HCT116 (cell line): ENCODE results near the gene EXOSC9. TPM values are rescaled to one million over a fixed set of nuclear protein-coding genes. Genes with fewer than 3 reads are reported as not detected.
A peak's percentile ranks its signal among the peaks of the same experiment; 100 is the strongest.

ENCODE experiments used
- ATAC-seq: fragments of 200-7000 bp; cut with Tn5 transposase; 2 replicates; pipeline ENCODE4 v1.9.1; 2020; ENCODE audit warnings: mild to moderate bottlenecking, moderate library complexity
- BruUV-seq: library from RNA; stranded (reverse); fragments of 400-500 nt; replicated peaks from 2 replicates; lab custom pipeline; 2021; lab: Mats Ljungman, UMichigan
- CTCF ChIA-PET: fragments of 300-600 bp; sonication (Branson Sonifier 250); formaldehyde crosslinking; loops from one replicate; lab custom pipeline; 2021; ENCODE audit warnings: antibody characterized with exemption; lab: Charles Lee
- POLR2A ChIA-PET: fragments of 300-600, 350-600 bp; sonication (Branson Sonifier 250); formaldehyde crosslinking; loops from one replicate; lab custom pipeline; 2021; ENCODE audit warnings: antibody characterized with exemption; lab: Charles Lee
- RAD21 ChIA-PET, 2 experiments: fragments of 300-600 bp; sonication (Branson Sonifier 250); formaldehyde crosslinking; loops; one replicate each; lab custom pipeline; 2023; ENCODE audit warnings: low total read pairs in 2 of 2; ENCODE audit not compliant: uncharacterized antibody in 2 of 2, unreplicated experiment in 2 of 2, low non-redundant PET in 1 of 2; lab: Charles Lee
- DNase-seq: peaks from one replicate; pipeline ENCODE4 v3.0.0-alpha.2; 2010; ENCODE audit warnings: low read depth, low spot score
- H2AFZ ChIP-seq: fragments of 200-600 bp; shearing (Covaris generic), sonication (generic); 2 replicates; pipeline ENCODE4 v1.6.1; 2017; ENCODE audit warnings: low read depth, mixed run types, mixed read lengths, antibody characterized with exemption, low read length; ENCODE audit not compliant: poor library complexity, severe bottlenecking
- H3K27ac ChIP-seq: 2 replicates; pipeline ENCODE4 v1.5.1; 2012; ENCODE audit warnings: low read depth, low read length
- H3K27me3 ChIP-seq: fragments of 200-600 bp; sonication (generic); 2 replicates; pipeline ENCODE4 v1.6.1; 2016; ENCODE audit warnings: mixed run types, low read length, mixed read lengths; ENCODE audit not compliant: insufficient read depth
- H3K36me3 ChIP-seq, 2 experiments: fragments of 200-500 bp in 1 of 2; fragments of 200-600 bp in 1 of 2; sonication (Bioruptor generic) in 1 of 2; sonication (generic) in 1 of 2; 2 replicates each; pipeline versions ENCODE4 v1.5.1 to v1.6.1; 2014 to 2016; ENCODE audit warnings: low read length in 2 of 2, inconsistent platforms in 1 of 2, mixed read lengths in 1 of 2, mixed run types in 1 of 2; ENCODE audit not compliant: insufficient read depth in 2 of 2, control insufficient read depth in 1 of 2
- H3K4me1 ChIP-seq, 2 experiments: fragments of 200-600 bp in 1 of 2; sonication (generic) in 1 of 2; 2 replicates each; pipeline versions ENCODE4 v1.5.1 to v1.6.1; 2012 to 2017; ENCODE audit warnings: low read length in 2 of 2, inconsistent platforms in 1 of 2, mild to moderate bottlenecking in 1 of 2, mixed read lengths in 1 of 2, mixed run types in 1 of 2, moderate library complexity in 1 of 2; ENCODE audit not compliant: insufficient read depth in 2 of 2, control insufficient read depth in 1 of 2
- H3K4me2 ChIP-seq: fragments of 200-600 bp; sonication (generic); 2 replicates; pipeline ENCODE4 v1.6.1; 2017; ENCODE audit warnings: mixed run types, low read length, mixed read lengths
- H3K4me3 ChIP-seq, 2 experiments: fragments of 200-600 bp in 1 of 2; sonication (generic) in 1 of 2; replicated peaks in 1 of 2; 2 replicates each; pipeline ENCODE4 v1.5.1; 2011 to 2016; ENCODE audit warnings: low read length in 2 of 2, control low read depth in 1 of 2, low read depth in 1 of 2, mild to moderate bottlenecking in 1 of 2, mixed read lengths in 1 of 2, mixed run types in 1 of 2
- H3K79me2 ChIP-seq: fragments of 200-600 bp; sonication (generic); 2 replicates; pipeline ENCODE4 v1.6.1; 2017; ENCODE audit warnings: mild to moderate bottlenecking, mixed run types, low read length, moderate library complexity, mixed read lengths; ENCODE audit not compliant: insufficient read depth
- H3K9ac ChIP-seq: fragments of 200-600 bp; sonication (generic); 2 replicates; pipeline ENCODE4 v1.6.1; 2016; ENCODE audit warnings: low read length, mixed read lengths
- H3K9me2 ChIP-seq: fragments of 200-600 bp; sonication (generic), shearing (Covaris generic); 2 replicates; pipeline ENCODE4 v1.6.1; 2017; ENCODE audit warnings: mixed run types, mild to moderate bottlenecking, moderate library complexity; ENCODE audit not compliant: insufficient read depth
- H3K9me3 ChIP-seq, 2 experiments: fragments of 200-500 bp in 1 of 2; fragments of 200-600 bp in 1 of 2; sonication (Bioruptor generic) in 1 of 2; sonication (generic) in 1 of 2; 2 replicates each; pipeline ENCODE4 v1.6.1; 2014 to 2017; ENCODE audit warnings: low read length in 2 of 2, mixed read lengths in 2 of 2, inconsistent platforms in 1 of 2, low read depth in 1 of 2, mild to moderate bottlenecking in 1 of 2, mixed run types in 1 of 2, moderate library complexity in 1 of 2; ENCODE audit not compliant: control insufficient read depth in 1 of 2, insufficient read depth in 1 of 2
- H4K20me1 ChIP-seq: fragments of 200-600 bp; sonication (generic), shearing (Covaris generic); 2 replicates; pipeline ENCODE4 v1.6.1; 2017; ENCODE audit warnings: mixed run types, mild to moderate bottlenecking, moderate library complexity; ENCODE audit not compliant: insufficient read depth
- CEBPB ChIP-seq: IDR thresholded peaks from 2 replicates; pipeline ENCODE4 v1.6.1; 2012; ENCODE audit warnings: low read depth
- JUND ChIP-seq: IDR thresholded peaks from 2 replicates; pipeline ENCODE4 v1.6.1; 2012
- SP1 ChIP-seq: IDR thresholded peaks from 2 replicates; pipeline ENCODE4 v1.6.1; 2012; ENCODE audit warnings: low read depth
- intact Hi-C: fragments of 100-400 bp; cut with micrococcal nuclease; formaldehyde crosslinking; loops from 2 replicates; pipeline ENCODE4 v1.10.0; 2022
- total RNA-seq: library from RNA; stranded (reverse); gene quantifications from one replicate; pipeline ENCODE4 v1.2.1, GENCODE V29; 2021; ENCODE audit not compliant: unreplicated experiment
- TF ChIP-seq, protein P1 (sequence below): IDR thresholded peaks from 2 replicates; pipeline ENCODE4 v1.6.1; 2012
- TF ChIP-seq, protein P2 (sequence below), 3 experiments: fragments of 200-600 bp in 1 of 3; sonication (generic) in 1 of 3; IDR thresholded peaks in 2 of 3; conservative IDR thresholded peaks in 1 of 3; 2 replicates each; pipeline ENCODE4 v1.5.1; 2012 to 2017; ENCODE audit warnings: low read depth in 2 of 3, low read length in 2 of 3, antibody characterized with exemption in 1 of 3, borderline replicate concordance in 1 of 3, control low read depth in 1 of 3, mild to moderate bottlenecking in 1 of 3, mixed read lengths in 1 of 3, mixed run types in 1 of 3, moderate library complexity in 1 of 3; ENCODE audit not compliant: insufficient read depth in 1 of 3
- TF ChIP-seq, protein P3 (sequence below): IDR thresholded peaks from 2 replicates; pipeline ENCODE4 v1.6.1; 2011; ENCODE audit warnings: mild to moderate bottlenecking, low read length, moderate library complexity; ENCODE audit not compliant: insufficient replicate concordance; ENCODE audit errors: extremely low read depth

The EXOSC9 gene
- total RNA-seq, 1 experiment from 2014 or later = 58.6 TPM

DNA sequence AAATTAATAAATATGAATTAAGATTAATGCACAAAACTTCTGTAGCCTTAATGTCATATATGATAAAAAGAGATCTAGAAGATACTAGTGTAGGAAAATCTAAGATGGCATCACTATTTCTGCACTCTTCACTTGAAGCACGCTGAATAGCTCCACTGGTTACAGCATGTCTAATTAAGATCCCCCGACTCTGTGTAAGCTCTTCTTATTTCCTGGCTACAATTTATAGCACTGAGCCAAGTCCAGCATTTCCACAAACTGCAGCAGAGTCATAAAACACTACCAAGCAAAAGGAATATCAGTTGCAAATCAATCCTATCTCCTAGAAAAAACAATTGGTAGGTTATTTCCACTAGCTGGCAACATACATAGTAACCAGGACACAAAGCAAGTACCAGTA, 23.8 kb downstream of the EXOSC9 start:
- RAD21 ChIA-PET = no interaction called here
- Histone ChIP-seq H3K9ac (no peak overlapping the region), H3K9me2 (no peaks in the 10 kb centered on the region), H4K20me1 (peaks cover 10% of the 10 kb centered on the region; the same call in 1 of the 2 replicates), H3K27me3 (no peaks in the 10 kb centered on the region), H3K36me3 (peaks cover 13 to 14% of the 10 kb centered on the region in 2 experiments), H3K4me3 (no peak overlapping the region), H3K27ac (no peak overlapping the region), H2AFZ (no peak overlapping the region), H3K4me2 (no peak overlapping the region), H3K9me3 (no peaks in the 10 kb centered on the region), H3K79me2 (peaks cover 37% of the 10 kb centered on the region), H3K4me1 (peaks cover 0 to 13% of the 10 kb centered on the region in 2 experiments; a peak in 2 of 4 replicates)
- ATAC-seq = no peak
- TF ChIP-seq, protein P1, sequence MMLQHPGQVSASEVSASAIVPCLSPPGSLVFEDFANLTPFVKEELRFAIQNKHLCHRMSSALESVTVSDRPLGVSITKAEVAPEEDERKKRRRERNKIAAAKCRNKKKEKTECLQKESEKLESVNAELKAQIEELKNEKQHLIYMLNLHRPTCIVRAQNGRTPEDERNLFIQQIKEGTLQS = no peak
- no TSS peak for BruUV-seq
- intact Hi-C loops = no loop called here
- CTCF ChIA-PET = no interaction called here
- POLR2A ChIA-PET = no interaction called here
- no peak for DNase-seq

DNA sequence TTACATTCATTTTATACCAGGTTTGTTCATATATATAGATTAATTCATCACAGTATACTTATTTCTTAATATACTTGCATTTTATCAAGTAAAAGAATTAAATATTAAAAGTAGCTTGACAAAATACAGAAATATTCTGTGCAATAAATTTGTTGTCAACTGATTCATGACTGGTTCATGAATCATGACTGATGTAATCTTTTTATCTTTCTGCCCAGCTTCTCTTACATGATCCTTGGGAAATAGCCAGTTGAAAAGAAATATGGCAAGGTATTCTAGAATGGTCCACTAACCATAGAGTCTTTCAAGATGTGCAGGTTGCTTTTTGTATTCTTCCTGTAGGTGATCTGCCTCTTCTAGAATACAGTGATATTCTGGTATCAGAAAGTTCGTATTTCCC, 26.7 kb downstream of the EXOSC9 start:
- H3K27me3 ChIP-seq = no peaks in the 10 kb centered on the region
- ChIA-PET CTCF (no interaction called here), POLR2A (no interaction called here), RAD21 (no interaction called here)
- H4K20me1 ChIP-seq = no peaks in the 10 kb centered on the region
- no peaks in the 10 kb centered on the region for H3K9me3 ChIP-seq
- ATAC-seq (no peak), DNase-seq (no peak)
- H3K9me2 ChIP-seq = no peaks in the 10 kb centered on the region
- no peak overlapping the region for H3K9ac ChIP-seq
- H3K4me2 ChIP-seq = no peak overlapping the region
- no peak overlapping the region for H2AFZ ChIP-seq
- peaks cover 8% of the 10 kb centered on the region for H3K79me2 ChIP-seq
- H3K27ac ChIP-seq = no peak overlapping the region
- no peak overlapping the region for H3K4me3 ChIP-seq
- intact Hi-C loops = no loop called here
- peaks cover 0 to 3% of the 10 kb centered on the region in 2 experiments; a peak in 1 of 4 replicates for H3K36me3 ChIP-seq
- TF ChIP-seq CEBPB (peak; percentile 33; the same call in 1 of the 2 replicates), JUND (no peak), SP1 (no peak)
- TF ChIP-seq, protein P2, sequence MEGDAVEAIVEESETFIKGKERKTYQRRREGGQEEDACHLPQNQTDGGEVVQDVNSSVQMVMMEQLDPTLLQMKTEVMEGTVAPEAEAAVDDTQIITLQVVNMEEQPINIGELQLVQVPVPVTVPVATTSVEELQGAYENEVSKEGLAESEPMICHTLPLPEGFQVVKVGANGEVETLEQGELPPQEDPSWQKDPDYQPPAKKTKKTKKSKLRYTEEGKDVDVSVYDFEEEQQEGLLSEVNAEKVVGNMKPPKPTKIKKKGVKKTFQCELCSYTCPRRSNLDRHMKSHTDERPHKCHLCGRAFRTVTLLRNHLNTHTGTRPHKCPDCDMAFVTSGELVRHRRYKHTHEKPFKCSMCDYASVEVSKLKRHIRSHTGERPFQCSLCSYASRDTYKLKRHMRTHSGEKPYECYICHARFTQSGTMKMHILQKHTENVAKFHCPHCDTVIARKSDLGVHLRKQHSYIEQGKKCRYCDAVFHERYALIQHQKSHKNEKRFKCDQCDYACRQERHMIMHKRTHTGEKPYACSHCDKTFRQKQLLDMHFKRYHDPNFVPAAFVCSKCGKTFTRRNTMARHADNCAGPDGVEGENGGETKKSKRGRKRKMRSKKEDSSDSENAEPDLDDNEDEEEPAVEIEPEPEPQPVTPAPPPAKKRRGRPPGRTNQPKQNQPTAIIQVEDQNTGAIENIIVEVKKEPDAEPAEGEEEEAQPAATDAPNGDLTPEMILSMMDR (IDR thresholded peaks at IDR 0.05 in 2 of 3, conservative IDR thresholded peaks at IDR 0.05 in 1 of 3; ENCODE audit: borderline replicate concordance in 1 of 3, insufficient read depth in 1 of 3, low read depth in 2 of 3, low read length in 2 of 3) = no peak
- TF ChIP-seq, protein P3, sequence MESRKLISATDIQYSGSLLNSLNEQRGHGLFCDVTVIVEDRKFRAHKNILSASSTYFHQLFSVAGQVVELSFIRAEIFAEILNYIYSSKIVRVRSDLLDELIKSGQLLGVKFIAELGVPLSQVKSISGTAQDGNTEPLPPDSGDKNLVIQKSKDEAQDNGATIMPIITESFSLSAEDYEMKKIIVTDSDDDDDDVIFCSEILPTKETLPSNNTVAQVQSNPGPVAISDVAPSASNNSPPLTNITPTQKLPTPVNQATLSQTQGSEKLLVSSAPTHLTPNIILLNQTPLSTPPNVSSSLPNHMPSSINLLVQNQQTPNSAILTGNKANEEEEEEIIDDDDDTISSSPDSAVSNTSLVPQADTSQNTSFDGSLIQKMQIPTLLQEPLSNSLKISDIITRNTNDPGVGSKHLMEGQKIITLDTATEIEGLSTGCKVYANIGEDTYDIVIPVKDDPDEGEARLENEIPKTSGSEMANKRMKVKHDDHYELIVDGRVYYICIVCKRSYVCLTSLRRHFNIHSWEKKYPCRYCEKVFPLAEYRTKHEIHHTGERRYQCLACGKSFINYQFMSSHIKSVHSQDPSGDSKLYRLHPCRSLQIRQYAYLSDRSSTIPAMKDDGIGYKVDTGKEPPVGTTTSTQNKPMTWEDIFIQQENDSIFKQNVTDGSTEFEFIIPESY = no peak
- BruUV-seq = no TSS peak
- peaks cover 0 to 5% of the 10 kb centered on the region in 2 experiments; a peak in 1 of 4 replicates for H3K4me1 ChIP-seq
